DMS53 treated with DMSO at 0.1 percent for 48 hours (cell line): ENCODE data around the gene UBXN2A.
A peak's percentile ranks its signal among the peaks of the same experiment; 100 is the strongest.
"Not testable (repeated sequence)": the region's sequence is repeated elsewhere in the genome, so short reads cannot be mapped to it uniquely, and the experiment has no call there.

Experiments used
- DNase-seq: peaks from one replicate; lab custom pipeline; 2025; ENCODE audit not compliant: unreplicated experiment; lab: John Stamatoyannopoulos, UW

UBXN2A gene

DNA sequence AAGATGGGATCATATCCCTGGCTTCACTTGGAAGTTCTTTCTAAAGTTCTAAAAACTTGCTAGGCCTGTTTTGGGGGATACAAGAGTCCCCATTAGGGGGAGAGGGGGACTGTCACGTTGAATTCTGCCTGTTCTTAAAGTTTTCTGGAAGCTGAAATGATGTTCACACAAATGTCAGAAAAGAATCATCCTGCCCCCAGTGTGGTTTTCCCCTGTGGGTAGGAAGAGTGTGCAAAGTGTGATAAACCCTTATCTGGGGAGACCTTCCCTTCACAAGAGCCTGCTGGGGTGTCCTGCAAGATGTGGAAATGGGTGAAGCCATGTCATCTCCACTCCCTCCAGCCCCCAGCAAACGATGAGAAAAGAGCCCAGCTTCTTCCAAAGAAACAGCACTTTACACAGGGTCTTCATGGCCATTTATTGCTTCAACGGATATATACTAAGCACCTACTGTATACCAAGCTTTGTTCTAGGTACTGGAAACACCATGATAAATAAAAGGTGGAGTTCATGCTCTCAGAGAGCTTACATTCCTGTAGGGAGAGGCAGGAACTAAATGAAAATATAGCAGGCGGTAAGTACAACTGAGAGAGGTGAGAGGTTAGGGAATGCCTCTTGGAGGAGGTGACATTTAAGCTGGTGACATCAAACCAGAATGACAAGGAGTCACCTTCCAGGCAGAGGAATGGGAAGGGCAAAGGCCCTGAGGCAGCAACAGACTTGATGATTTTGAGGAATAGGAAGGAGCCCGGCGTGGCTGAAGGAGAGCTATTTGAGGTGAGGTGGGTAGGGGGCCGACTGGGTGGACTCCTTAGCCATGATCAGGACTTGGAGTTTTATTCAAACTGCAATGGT is 71.2 kb downstream of the UBXN2A start:
- no peak for DNase-seq

- no peak for DNase-seq
Observed at GRCh38 chr2:24012521-24013188, 72.4 kb downstream of the UBXN2A start.

GRCh38 chr2:24014902-24015301 is 74.6 kb downstream of the UBXN2A start:
- DNase-seq: not testable (repeated sequence)

DNA sequence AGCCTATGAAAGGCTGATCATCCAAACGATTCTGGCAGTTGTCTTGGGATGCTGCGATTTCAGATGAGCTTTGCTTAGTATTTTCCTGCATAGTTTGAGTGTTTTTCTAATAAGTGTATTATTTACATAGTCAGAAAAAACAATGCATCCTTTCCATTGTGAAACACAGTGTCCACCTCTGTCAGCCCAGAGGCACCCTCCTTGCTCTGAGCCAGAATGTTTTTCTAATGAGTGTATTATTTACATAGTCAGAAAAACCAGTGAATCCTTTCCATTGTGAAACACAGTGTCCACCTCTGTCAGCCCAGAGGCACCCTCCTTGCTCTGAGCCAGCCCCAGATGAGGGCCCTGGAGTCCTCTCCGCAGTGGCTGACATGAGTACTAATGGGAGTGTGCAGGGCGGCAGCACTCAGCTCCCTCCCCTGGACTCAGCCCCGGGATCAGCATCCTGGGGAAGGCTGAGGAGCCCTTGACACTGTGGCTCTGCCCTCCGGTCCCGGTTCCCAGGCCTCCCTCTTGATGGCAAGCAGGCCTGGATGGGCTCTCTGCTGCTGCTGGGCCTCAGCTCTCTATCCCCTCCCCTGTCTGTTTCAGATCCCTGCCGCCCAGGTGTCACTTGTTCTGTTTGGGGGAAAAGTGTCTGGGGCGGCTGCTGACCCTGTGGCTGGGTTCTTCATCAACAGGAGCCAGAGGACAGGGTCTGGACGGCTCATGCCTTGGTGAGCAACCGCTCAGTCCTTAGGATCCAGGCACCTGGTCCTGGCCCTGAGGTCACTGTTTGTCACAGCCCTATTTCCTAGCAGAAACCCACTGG is 75.5 kb downstream of the UBXN2A start:
- peak; percentile 54 for DNase-seq

DNA sequence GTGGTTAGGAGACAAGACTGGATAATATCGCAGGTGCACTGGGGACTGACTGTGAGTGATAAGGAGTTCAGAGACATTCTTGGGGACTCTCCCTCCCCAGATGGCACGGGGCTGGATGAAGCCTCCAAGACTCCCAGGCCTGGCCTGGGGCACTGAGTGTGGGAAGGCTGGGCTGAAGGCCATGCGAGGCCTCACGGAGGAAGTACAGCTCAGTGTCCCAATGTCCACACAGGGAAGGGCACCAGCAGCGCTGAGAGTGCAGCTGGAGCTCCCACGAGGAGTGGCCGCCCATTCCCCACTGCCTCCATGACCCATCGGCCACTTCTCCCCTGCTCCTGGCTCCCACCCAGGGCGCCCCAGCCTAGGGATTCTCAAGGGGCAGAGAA is 76.1 kb downstream of the UBXN2A start:
- no peak for DNase-seq

GRCh38 chr2:24016853-24017703 is 76.8 kb downstream of the UBXN2A start:
- no peak for DNase-seq

DNA sequence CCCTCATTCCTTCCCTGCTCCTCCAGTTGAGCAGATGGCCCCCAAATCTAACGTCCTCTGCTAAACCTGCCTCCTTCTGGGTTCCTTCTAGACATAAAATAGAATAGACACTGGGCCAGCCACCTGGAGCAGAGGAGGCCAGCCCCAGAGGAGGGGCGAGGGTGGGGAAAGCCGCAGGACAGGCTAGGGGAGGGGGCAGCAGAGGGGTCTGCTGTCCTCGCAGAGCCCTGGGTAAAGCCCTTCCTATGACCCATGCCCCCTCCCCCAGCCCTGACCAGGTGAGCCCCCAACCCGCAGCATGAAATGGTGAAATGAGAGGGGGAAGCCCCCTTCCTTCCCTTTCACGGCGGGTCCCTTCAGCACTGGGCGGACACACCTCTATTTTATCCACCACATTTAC is 77.4 kb downstream of the UBXN2A start:
- no peak for DNase-seq

GRCh38 chr2:24018241-24018640 is 78.0 kb downstream of the UBXN2A start:
- no peak for DNase-seq

- DNase-seq: no peak
Observed at GRCh38 chr2:24019729-24020128, 79.5 kb downstream of the UBXN2A start.

- DNase-seq: no peak
Observed at GRCh38 chr2:24020244-24020643, 80.0 kb downstream of the UBXN2A start.

- DNase-seq: no peak
Observed at GRCh38 chr2:24021122-24021998, 81.1 kb downstream of the UBXN2A start.

DNA sequence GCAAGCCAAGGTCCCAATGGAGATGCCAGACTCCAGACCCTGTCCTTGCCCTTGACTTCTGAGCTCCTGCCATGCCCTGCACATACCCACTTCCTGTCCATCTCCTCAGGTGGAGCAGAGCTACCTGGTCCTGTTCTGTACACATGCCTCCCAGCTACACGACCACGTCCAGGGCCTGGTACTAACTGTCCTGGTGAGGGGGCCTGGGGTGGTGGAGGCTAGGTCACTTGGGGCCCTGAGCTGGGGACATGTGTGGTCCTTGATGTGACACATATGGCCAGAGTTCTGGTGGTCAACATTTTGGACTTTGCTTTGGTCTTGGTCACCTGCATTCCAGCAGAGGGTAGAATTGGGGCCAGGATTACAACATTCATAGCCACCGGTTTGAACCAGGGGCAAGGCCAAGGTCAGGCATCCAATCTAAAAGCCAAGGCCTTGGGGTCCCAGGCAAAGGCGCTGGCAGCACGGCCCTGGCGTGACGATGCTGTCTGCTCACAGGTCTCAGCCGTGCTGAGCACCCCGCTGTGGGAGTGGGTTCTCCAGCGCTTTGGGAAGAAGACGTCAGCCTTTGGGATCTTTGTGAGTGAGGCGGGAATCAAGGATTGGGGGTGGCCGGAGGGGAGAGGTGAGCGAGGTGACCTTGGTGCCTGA is 82.2 kb downstream of the UBXN2A start:
- DNase-seq: no peak

- DNase-seq: no peak
Observed at GRCh38 chr2:24022975-24023575, 82.8 kb downstream of the UBXN2A start.

DNA sequence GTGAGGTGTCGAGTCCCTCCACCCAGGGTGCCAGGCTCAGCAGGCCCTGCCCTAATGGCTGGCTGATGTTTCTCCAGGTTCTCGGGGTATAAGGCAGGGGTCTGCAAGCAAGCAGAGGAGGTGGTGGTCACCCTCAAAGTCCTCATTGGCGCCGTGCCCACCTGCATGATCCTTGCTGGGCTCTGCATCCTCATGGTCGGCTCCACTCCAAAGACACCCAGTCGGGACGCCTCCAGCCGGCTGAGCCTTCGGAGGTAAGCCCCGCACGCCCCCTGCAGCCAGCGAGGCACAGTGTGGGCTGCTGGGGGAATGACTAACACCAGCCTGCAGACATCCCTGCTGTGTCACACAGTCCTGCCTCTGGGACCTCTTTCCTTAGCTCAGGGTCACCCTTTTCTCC is 83.8 kb downstream of the UBXN2A start:
- DNase-seq: no peak

- DNase-seq: no peak
Observed at GRCh38 chr2:24024996-24025663, 84.9 kb downstream of the UBXN2A start.

GRCh38 chr2:24026233-24026632 is 86.0 kb downstream of the UBXN2A start:
- DNase-seq: no peak

- DNase-seq: no peak
Observed at GRCh38 chr2:24038786-24039499, 98.7 kb downstream of the UBXN2A start.

GRCh38 chr2:24040511-24040910 is 100.2 kb downstream of the UBXN2A start:
- DNase-seq: no peak
